HepG2 (cell line): Measurements from ENCODE around the gene PROX2. TPM values are rescaled to one million over a fixed set of nuclear protein-coding genes. Genes with fewer than 3 reads are reported as not detected.
A peak's percentile ranks its signal among the peaks of the same experiment; 100 is the strongest.

Experiments used
- ATAC-seq: fragments of 200-7000 bp; cut with Tn5 transposase; 3 replicates; pipeline ENCODE4 v1.9.1; 2020; ENCODE audit warnings: mild to moderate bottlenecking, moderate library complexity
- BruUV-seq: library from RNA; stranded (reverse); fragments of 400-500 nt; replicated peaks from 2 replicates; lab custom pipeline; 2021; lab: Mats Ljungman, UMichigan
- CTCF ChIA-PET: fragments of 300-600 bp; formaldehyde crosslinking; extraction: SDS; loops from one replicate; lab custom pipeline; 2021; ENCODE audit warnings: low total read pairs, inconsistent platforms, low intra/inter-chr PET ratio; lab: Yijun Ruan, JAX
- POLR2A ChIA-PET: fragments of 350-600 bp; sonication (Branson Sonifier 250); formaldehyde crosslinking; loops from one replicate; lab custom pipeline; 2020; ENCODE audit warnings: antibody characterized with exemption, inconsistent platforms; lab: Yijun Ruan, JAX
- DNase-seq: peaks from one replicate; pipeline ENCODE4 v3.0.0-alpha.2; 2015; ENCODE audit warnings: low spot score
- FAIRE-seq: peaks from 3 replicates; lab custom pipeline; 2011; peaks lifted over from hg19 to GRCh38; lab: Jason Lieb, UNC
- H2AFZ ChIP-seq: one replicate; pipeline ENCODE4 v1.6.1; 2011; ENCODE audit warnings: low read length, inconsistent platforms
- H3K27ac ChIP-seq: fragments of 300-600 bp; 3 replicates; pipeline ENCODE4 v1.8.0; 2011; ENCODE audit warnings: mixed run types, mild to moderate bottlenecking, mixed read lengths, low read length, inconsistent platforms; ENCODE audit not compliant: insufficient read depth; ENCODE audit errors: extremely low read length
- H3K27me3 ChIP-seq, 2 experiments: fragments of 200-600 bp in 1 of 2; 2 replicates in 1 of 2; 3 replicates in 1 of 2; pipeline versions ENCODE4 v1.6.0 to v1.8.0; 2011; ENCODE audit warnings: low read length in 2 of 2, mild to moderate bottlenecking in 2 of 2, moderate library complexity in 2 of 2, inconsistent platforms in 1 of 2; ENCODE audit not compliant: insufficient read depth in 2 of 2, control insufficient read depth in 1 of 2
- H3K36me3 ChIP-seq, 2 experiments: fragments of 200-600 bp in 1 of 2; replicated peaks in 1 of 2; 2 replicates in 1 of 2; 3 replicates in 1 of 2; pipeline versions ENCODE4 v1.5.1 to v1.8.0; 2011; ENCODE audit warnings: low read length in 2 of 2, inconsistent platforms in 1 of 2; ENCODE audit not compliant: insufficient read depth in 2 of 2, control insufficient read depth in 1 of 2
- H3K4me1 ChIP-seq: 2 replicates; pipeline ENCODE4 v1.5.1; 2012; ENCODE audit warnings: low read length, inconsistent platforms; ENCODE audit not compliant: insufficient read depth
- H3K4me2 ChIP-seq: 2 replicates; pipeline ENCODE4 v1.6.0; 2011; ENCODE audit warnings: low read depth, low read length, inconsistent platforms
- H3K4me3 ChIP-seq, 3 experiments: fragments of 200-600 bp in 1 of 3; sonication (generic), shearing (Covaris generic) in 1 of 3; replicated peaks in 1 of 3; 2 replicates each; pipeline ENCODE4 v1.5.1; 2011 to 2016; ENCODE audit warnings: low read length in 3 of 3, inconsistent platforms in 2 of 3, low read depth in 2 of 3, mild to moderate bottlenecking in 2 of 3, control low read depth in 1 of 3, mixed read lengths in 1 of 3; ENCODE audit not compliant: insufficient read depth in 1 of 3
- H3K79me2 ChIP-seq: one replicate; pipeline ENCODE4 v1.6.1; 2011; ENCODE audit warnings: low read length, inconsistent platforms; ENCODE audit not compliant: insufficient read depth
- H3K9ac ChIP-seq: 2 replicates; pipeline ENCODE4 v1.6.0; 2011; ENCODE audit warnings: mild to moderate bottlenecking, low read depth, low read length, inconsistent platforms; ENCODE audit not compliant: insufficient read depth
- H3K9me3 ChIP-seq: 2 replicates; pipeline ENCODE4 v1.5.1; 2012; ENCODE audit warnings: mild to moderate bottlenecking, low read length
- H4K20me1 ChIP-seq: 2 replicates; pipeline ENCODE4 v1.6.0; 2011; ENCODE audit warnings: inconsistent platforms, mild to moderate bottlenecking, low read length, moderate library complexity; ENCODE audit not compliant: insufficient read depth
- BCL6 ChIP-seq: IDR thresholded peaks from 2 replicates; pipeline ENCODE4 v1.6.1; 2016; ENCODE audit warnings: missing genetic modification reagents, missing compliant biosample characterization
- BHLHE40 ChIP-seq: IDR thresholded peaks from 2 replicates; pipeline ENCODE4 v1.6.1; 2011; ENCODE audit warnings: low read length, improper control_type of control experiment
- CSRNP2 ChIP-seq: sonication (generic); formaldehyde crosslinking; conservative IDR thresholded peaks from 2 replicates; pipeline ENCODE4 v1.8.0; 2022; ENCODE audit warnings: low read depth, missing genetic modification reagents
- ELF3 ChIP-seq: IDR thresholded peaks from 2 replicates; pipeline ENCODE4 v1.6.1; 2016; ENCODE audit warnings: missing genetic modification reagents, missing compliant biosample characterization
- HNRNPK ChIP-seq: fragments of 200-400 bp; formaldehyde crosslinking; IDR thresholded peaks from 2 replicates; pipeline ENCODE4 v1.6.1; 2018; ENCODE audit warnings: low read length, low read depth, moderate library complexity, mild to moderate bottlenecking; ENCODE audit not compliant: poor library complexity, severe bottlenecking
- KDM2A ChIP-seq: sonication (generic); formaldehyde crosslinking; IDR thresholded peaks from 2 replicates; pipeline ENCODE4 v1.4.0; 2020; ENCODE audit warnings: low read depth, missing genetic modification reagents, borderline replicate concordance
- LCORL ChIP-seq, 2 experiments: fragments of 450-650 bp in 1 of 2; sonication (generic) in 1 of 2; formaldehyde crosslinking in 1 of 2; IDR thresholded peaks; 2 replicates each; pipeline versions ENCODE4 v1.5.0 to v1.6.1; 2017 to 2020; ENCODE audit warnings: antibody characterized with exemption in 1 of 2, missing genetic modification reagents in 1 of 2
- MIXL1 ChIP-seq: IDR thresholded peaks from 2 replicates; pipeline ENCODE4 v1.6.1; 2016
- RAD21 ChIP-seq: fragments of 450-650 bp; formaldehyde crosslinking; IDR thresholded peaks from 2 replicates; pipeline ENCODE4 v1.5.0; 2020; ENCODE audit warnings: mild to moderate bottlenecking
- SALL1 ChIP-seq: sonication (generic); formaldehyde crosslinking; IDR thresholded peaks from 2 replicates; pipeline ENCODE4 v1.8.0; 2022; ENCODE audit warnings: mild to moderate bottlenecking, missing genetic modification reagents
- SETDB1 ChIP-seq: sonication (generic); formaldehyde crosslinking; IDR thresholded peaks from 2 replicates; pipeline ENCODE4 v1.5.1; 2020; ENCODE audit warnings: missing genetic modification reagents, mild to moderate bottlenecking, borderline replicate concordance
- SMARCC2 ChIP-seq: fragments of 450-650 bp; IDR thresholded peaks from 2 replicates; pipeline ENCODE4 v1.6.1; 2017; ENCODE audit warnings: antibody characterized with exemption, mild to moderate bottlenecking
- SMYD3 ChIP-seq: sonication (generic); formaldehyde crosslinking; IDR thresholded peaks from 2 replicates; pipeline ENCODE4 v1.8.1; 2023; ENCODE audit warnings: mild to moderate bottlenecking, missing genetic modification reagents
- SRF ChIP-seq: IDR thresholded peaks from 2 replicates; pipeline ENCODE4 v1.6.1; 2011; ENCODE audit warnings: mild to moderate bottlenecking, low read depth, low read length, moderate library complexity
- SRY ChIP-seq: sonication (generic); formaldehyde crosslinking; IDR thresholded peaks from 2 replicates; pipeline ENCODE4 v1.8.0; 2022; ENCODE audit warnings: mild to moderate bottlenecking, missing genetic modification reagents
- ZBTB2 ChIP-seq: sonication (generic); formaldehyde crosslinking; IDR thresholded peaks from 2 replicates; pipeline ENCODE4 v1.8.0; 2022; ENCODE audit warnings: low read depth, missing genetic modification reagents
- ZNF558 ChIP-seq: sonication (generic); formaldehyde crosslinking; IDR thresholded peaks from 2 replicates; pipeline ENCODE4 v1.9.0; 2022; ENCODE audit warnings: mild to moderate bottlenecking, missing genetic modification reagents, borderline replicate concordance
- ZNF816 ChIP-seq: sonication (generic); formaldehyde crosslinking; IDR thresholded peaks from 2 replicates; pipeline ENCODE4 v1.8.0; 2022; ENCODE audit warnings: missing genetic modification reagents, mild to moderate bottlenecking, borderline replicate concordance
- WGBS: methylation state at CpG from one replicate; pipeline ENCODE4 v1.1.6; 2017; ENCODE audit warnings: low lambda C conversion rate; 5-methylcytosine and 5-hydroxymethylcytosine counted together
- in situ Hi-C: cut with HindIII; loops from 2 replicates; pipeline ENCODE4 v1.10.0; 2017; ENCODE audit warnings: low pct_unique_long_range_greater_than_20kb; ENCODE audit not compliant: extremely low pct_ligation_motif_present
- intact Hi-C: fragments of 100-400 bp; cut with micrococcal nuclease; formaldehyde crosslinking; loops from one replicate; pipeline ENCODE4 v1.10.0; 2022; ENCODE audit not compliant: unreplicated experiment
- polyA plus RNA-seq, 8 experiments: library from polyadenylated mRNA; depleted of rRNA in 3 of 8; stranded (reverse) in 7 of 8; unstranded in 1 of 8; fragments of >200 nt; fragmentation: Illumina TruSeq in 4 of 8; extraction: Trizol in 4 of 8; gene quantifications; 2 replicates each; pipeline versions ENCODE4 v1.2.1 to v1.2.3, GENCODE V29; 2011 to 2016; ENCODE audit warnings: low read depth in 4 of 8, missing spikeins in 1 of 8, mixed read lengths in 1 of 8; ENCODE audit not compliant: insufficient read depth in 1 of 8
- total RNA-seq, 5 experiments: library from RNA; depleted of rRNA; stranded (reverse); fragments of >200 nt; fragmentation: Illumina TruSeq; extraction: Trizol; gene quantifications; 2 replicates each; pipeline ENCODE4 v1.2.3, GENCODE V29; 2016; ENCODE audit warnings: low read depth in 1 of 5
- TF ChIP-seq, protein P1 (sequence below): sonication (generic); formaldehyde crosslinking; IDR thresholded peaks from 2 replicates; pipeline ENCODE4 v1.5.0; 2020; ENCODE audit warnings: mild to moderate bottlenecking, missing genetic modification reagents, moderate library complexity

PROX2 gene
- total and polyA plus RNA-seq, 2 of the 13 experiments (the other 11 are each of a cell fraction or from before 2014, with no cell fraction given), result not detected

DNA sequence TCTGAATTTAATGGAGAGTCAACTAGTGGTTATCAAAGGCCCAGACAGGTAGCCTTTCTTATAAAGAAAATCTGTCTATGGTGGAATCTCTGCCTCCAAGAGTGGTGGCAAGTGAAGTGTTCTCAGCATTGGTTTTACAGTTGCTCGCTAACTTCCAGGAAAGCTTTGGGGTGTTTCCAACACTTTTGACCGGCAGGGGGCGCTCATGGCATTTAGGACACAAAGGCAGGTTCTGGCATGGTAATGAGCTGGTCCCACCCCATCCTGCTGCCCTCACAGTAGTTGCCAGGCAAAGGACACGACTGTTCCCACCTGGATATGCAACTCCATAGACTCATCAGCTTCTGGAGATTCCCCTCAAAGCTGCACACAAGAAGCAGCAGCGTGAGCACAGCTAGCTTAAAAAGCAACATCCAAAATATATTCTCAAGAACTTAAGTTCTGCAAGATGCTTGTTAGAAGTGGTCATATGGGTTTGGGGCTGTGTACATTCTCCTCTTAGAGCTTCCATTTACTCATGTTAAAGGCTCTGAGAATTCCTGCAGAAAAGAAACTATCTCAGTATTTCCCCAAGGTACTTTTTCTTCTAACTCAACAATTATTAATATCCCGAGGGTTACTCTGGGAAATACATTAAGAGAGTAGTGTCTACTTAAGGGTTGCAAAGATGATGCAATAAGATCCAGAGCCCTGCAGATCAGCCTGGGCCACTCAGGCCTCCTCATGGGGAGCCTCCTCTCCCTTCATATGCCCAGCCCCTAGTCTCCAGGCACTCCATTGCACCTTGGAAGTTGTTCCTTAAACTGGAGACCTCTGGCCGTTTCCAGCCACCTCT lies 14.8 kb downstream of the PROX2 start:
- BruUV-seq, result no TSS peak
- FAIRE-seq, result peak; percentile 93
- TF ChIP-seq ZNF816 (CRISPR knock-in tag) (no peak), SETDB1 (CRISPR knock-in tag) (no peak), RAD21 (peak; percentile 70), SRY (CRISPR knock-in tag) (no peak), MIXL1 (peak; percentile 48; the same call in 1 of the 2 replicates), CSRNP2 (CRISPR knock-in tag) (no peak), KDM2A (CRISPR knock-in tag) (0 out of 2 replicates have a peak, but pooled peaks have one; percentile 23), ELF3 (CRISPR knock-in tag) (0 out of 2 replicates have a peak, but pooled peaks have one; percentile 23), HNRNPK (no peak), BHLHE40 (no peak), ZNF558 (CRISPR knock-in tag) (0 out of 2 replicates have a peak, but pooled peaks have one; percentile 33), BCL6 (CRISPR knock-in tag) (0 out of 2 replicates have a peak, but pooled peaks have one; percentile 13), SALL1 (CRISPR knock-in tag) (0 out of 2 replicates have a peak, but pooled peaks have one; percentile 19), LCORL (IDR thresholded peaks at IDR 0.05) (no peak), LCORL (CRISPR knock-in tag; IDR thresholded peaks at IDR 0.05) (no peak), ZBTB2 (CRISPR knock-in tag) (no peak), SMARCC2 (no peak), SMYD3 (CRISPR knock-in tag) (no peak), SRF (0 out of 2 replicates have a peak, but pooled peaks have one; percentile 9)
- TF ChIP-seq, protein P1, sequence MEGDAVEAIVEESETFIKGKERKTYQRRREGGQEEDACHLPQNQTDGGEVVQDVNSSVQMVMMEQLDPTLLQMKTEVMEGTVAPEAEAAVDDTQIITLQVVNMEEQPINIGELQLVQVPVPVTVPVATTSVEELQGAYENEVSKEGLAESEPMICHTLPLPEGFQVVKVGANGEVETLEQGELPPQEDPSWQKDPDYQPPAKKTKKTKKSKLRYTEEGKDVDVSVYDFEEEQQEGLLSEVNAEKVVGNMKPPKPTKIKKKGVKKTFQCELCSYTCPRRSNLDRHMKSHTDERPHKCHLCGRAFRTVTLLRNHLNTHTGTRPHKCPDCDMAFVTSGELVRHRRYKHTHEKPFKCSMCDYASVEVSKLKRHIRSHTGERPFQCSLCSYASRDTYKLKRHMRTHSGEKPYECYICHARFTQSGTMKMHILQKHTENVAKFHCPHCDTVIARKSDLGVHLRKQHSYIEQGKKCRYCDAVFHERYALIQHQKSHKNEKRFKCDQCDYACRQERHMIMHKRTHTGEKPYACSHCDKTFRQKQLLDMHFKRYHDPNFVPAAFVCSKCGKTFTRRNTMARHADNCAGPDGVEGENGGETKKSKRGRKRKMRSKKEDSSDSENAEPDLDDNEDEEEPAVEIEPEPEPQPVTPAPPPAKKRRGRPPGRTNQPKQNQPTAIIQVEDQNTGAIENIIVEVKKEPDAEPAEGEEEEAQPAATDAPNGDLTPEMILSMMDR (CRISPR knock-in tag), result peak; percentile 92

More for the DNA sequence above, 14.8 kb downstream of the PROX2 start:
- DNase-seq (peak; percentile 77), ATAC-seq (peak; percentile 89)
- Histone ChIP-seq H3K9me3 (no peaks in the 10 kb centered on the region), H3K79me2 (no peaks in the 10 kb centered on the region), H3K27me3 (0 out of 5 replicates have a peak, but pooled peaks cover 0 to 2% of the 10 kb centered on the region in 2 experiments), H3K4me2 (no peak overlapping the region), H2AFZ (no peak overlapping the region), H3K4me1 (peaks cover 2% of the 10 kb centered on the region), H3K4me3 (no peak overlapping the region), H3K9ac (no peak overlapping the region), H3K27ac (no peak overlapping the region), H3K36me3 (no peaks in the 10 kb centered on the region), H4K20me1 (no peaks in the 10 kb centered on the region)
- ChIA-PET CTCF (interaction anchor here (0.6 to 2.5 kb wide), 3 partner anchors 9 to 45 kb away, joined by 3 to 47 read pairs (median 5); no protein-coding TSS in a partner anchor), POLR2A (interaction anchor here (1.1 to 2.7 kb wide), 6 partner anchors 18 to 46 kb away, joined by 3 to 12 read pairs (median 6); no protein-coding TSS in a partner anchor)
- intact Hi-C loops (loop anchor here (1.0 kb wide), 1 partner anchor 44 kb away; no protein-coding TSS in a partner anchor), in situ Hi-C loops (loop anchor here (5.0 kb wide), 1 partner anchor 46 kb away; no protein-coding TSS in a partner anchor)
- 15% methylated on average over 7 of the region's 7 CpGs for whole genome bisulfite sequencing
